Cardiac fibroblast (primary cell): ENCODE measurements around the gene EDDM3A.
"Not testable (repeated sequence)": the region's sequence is repeated elsewhere in the genome, so short reads cannot be mapped to it uniquely, and the experiment has no call there.

ENCODE experiments used
- DNase-seq, 2 donors: peaks; one replicate each; pipeline versions ENCODE4 v3.0.0 to v3.0.0-alpha.2; 2010; ENCODE audit warnings: low read depth in 2 of 2
- H3K4me3 ChIP-seq, 2 donors: replicated peaks in 1 of 2; 1 replicate in 1 of 2; 2 replicates in 1 of 2; pipeline ENCODE4 v1.5.1; 2011; ENCODE audit warnings: low read depth in 2 of 2, low read length in 2 of 2, mild to moderate bottlenecking in 2 of 2, moderate library complexity in 1 of 2
- TF ChIP-seq, protein P1 (sequence below): IDR thresholded peaks from one replicate; pipeline ENCODE4 v1.5.1; 2011; ENCODE audit warnings: low read depth, mild to moderate bottlenecking, low read length, inconsistent platforms

EDDM3A gene

GRCh38 chr14:20719777-20720176 is 25.9 kb upstream of the EDDM3A start:
- no peak for DNase-seq
- TF ChIP-seq, protein P1, sequence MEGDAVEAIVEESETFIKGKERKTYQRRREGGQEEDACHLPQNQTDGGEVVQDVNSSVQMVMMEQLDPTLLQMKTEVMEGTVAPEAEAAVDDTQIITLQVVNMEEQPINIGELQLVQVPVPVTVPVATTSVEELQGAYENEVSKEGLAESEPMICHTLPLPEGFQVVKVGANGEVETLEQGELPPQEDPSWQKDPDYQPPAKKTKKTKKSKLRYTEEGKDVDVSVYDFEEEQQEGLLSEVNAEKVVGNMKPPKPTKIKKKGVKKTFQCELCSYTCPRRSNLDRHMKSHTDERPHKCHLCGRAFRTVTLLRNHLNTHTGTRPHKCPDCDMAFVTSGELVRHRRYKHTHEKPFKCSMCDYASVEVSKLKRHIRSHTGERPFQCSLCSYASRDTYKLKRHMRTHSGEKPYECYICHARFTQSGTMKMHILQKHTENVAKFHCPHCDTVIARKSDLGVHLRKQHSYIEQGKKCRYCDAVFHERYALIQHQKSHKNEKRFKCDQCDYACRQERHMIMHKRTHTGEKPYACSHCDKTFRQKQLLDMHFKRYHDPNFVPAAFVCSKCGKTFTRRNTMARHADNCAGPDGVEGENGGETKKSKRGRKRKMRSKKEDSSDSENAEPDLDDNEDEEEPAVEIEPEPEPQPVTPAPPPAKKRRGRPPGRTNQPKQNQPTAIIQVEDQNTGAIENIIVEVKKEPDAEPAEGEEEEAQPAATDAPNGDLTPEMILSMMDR = no peak
- H3K4me3 ChIP-seq = no peak overlapping the region

- no peak overlapping the region for H3K4me3 ChIP-seq
- DNase-seq = no peak
- TF ChIP-seq, protein P1 = no peak
Observed at GRCh38 chr14:20720741-20721140, 24.9 kb upstream of the EDDM3A start.

- no peak for DNase-seq
- H3K4me3 ChIP-seq = no peak overlapping the region
- TF ChIP-seq, protein P1 = no peak
Observed at GRCh38 chr14:20722016-20722415, 23.7 kb upstream of the EDDM3A start.

DNA sequence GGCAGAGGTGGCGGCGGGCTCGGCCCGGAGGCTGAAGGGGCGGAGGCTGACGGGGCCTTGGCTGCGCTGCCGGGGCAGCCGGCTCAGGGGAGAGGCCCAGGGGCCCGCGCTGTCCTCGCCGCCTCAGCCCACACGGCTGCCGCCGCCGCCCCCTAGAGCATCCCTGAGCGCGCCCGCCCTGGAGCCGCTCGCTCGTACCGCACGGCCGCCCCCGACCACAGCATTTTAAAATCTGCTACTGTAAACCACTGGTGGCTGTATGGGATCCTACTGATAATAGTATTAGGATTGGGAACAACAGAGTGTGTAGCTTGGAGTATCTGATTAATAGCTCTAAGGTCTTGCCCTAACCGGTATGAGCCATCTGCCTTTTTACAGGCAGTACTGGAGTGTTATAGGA is 22.2 kb upstream of the EDDM3A start:
- DNase-seq = no peak
- TF ChIP-seq, protein P1 = no peak
- H3K4me3 ChIP-seq = no peak overlapping the region

GRCh38 chr14:20726121-20726520 is 19.6 kb upstream of the EDDM3A start:
- H3K4me3 ChIP-seq, DNase-seq: not testable (repeated sequence)

DNA sequence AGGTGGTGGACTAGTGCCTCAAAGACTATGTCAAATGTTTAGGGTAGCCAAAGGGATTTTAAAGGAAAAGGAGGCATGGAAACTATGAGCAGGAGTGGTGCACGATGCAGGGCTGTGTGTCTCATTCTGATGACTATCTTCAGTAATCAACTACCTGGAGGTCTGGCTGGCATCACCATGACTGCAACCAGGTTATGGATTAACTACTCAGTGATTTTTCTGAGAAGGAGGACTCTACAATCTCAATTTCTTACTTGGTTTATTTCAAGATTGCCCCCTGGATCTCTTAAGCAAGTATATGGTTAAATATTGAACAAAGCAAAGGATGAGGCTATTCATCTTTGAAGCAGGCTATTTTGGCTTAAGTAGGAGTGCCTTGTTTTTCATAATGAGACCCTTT is 19.2 kb upstream of the EDDM3A start:
- DNase-seq = no peak
- H3K4me3 ChIP-seq = no peak overlapping the region
- TF ChIP-seq, protein P1 = no peak

DNA sequence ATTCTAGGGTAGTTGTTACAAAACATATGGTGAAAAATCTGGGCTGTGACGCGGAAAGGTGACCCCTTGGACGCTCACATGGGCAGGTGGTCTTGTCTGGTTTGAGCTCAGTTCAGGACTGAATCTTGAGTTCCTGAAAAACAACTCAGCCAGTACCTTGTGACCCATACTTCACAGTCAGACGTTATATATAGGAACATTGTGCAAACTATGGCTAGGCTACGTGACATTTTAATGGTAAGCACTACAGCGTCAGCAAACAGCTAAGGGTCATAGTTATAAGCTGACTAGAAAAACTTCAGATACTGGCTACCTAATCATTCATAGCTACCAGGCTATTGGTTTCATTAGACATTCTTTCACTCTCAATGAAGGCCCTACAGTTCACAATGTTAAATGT is 14.8 kb upstream of the EDDM3A start:
- no peak overlapping the region for H3K4me3 ChIP-seq
- no peak for DNase-seq
- TF ChIP-seq, protein P1 = no peak
